Activated naive CD8-positive, alpha-beta T cell treated with anti-CD3 and anti-CD28 coated beads, Interleukin-2, amount 10 ng/mL, durations not matched to agents 7 days and 5 days (primary cell): ENCODE measurements around the gene ZCCHC2. TPM values are rescaled to one million over a fixed set of nuclear protein-coding genes. Genes with fewer than 3 reads are reported as not detected.

Source experiments
- ATAC-seq: fragments of 150-1000 bp; cut with Tn5 transposase; one replicate; pipeline ENCODE4 v1.10.0; 2021; ENCODE audit warnings: low read depth, moderate library complexity
- POLR2A ChIA-PET: fragments of 350-600 bp; sonication (Branson Sonifier 250); formaldehyde crosslinking; loops from one replicate; lab custom pipeline; 2021; ENCODE audit warnings: antibody characterized with exemption; lab: Charles Lee
- DNase-seq: peaks from one replicate; pipeline ENCODE4 v3.0.0; 2021
- H3K27ac Mint-ChIP-seq: one replicate; pipeline ENCODE4 v1.8.0; 2022; ENCODE audit warnings: mild to moderate bottlenecking, mixed read lengths
- H3K27me3 Mint-ChIP-seq: one replicate; pipeline ENCODE4 v1.8.0; 2022; ENCODE audit warnings: mild to moderate bottlenecking, moderate library complexity, mixed read lengths
- H3K36me3 Mint-ChIP-seq: one replicate; pipeline ENCODE4 v1.8.0; 2021; ENCODE audit warnings: mild to moderate bottlenecking, mixed read lengths
- H3K4me1 Mint-ChIP-seq: one replicate; pipeline ENCODE4 v1.8.0; 2021; ENCODE audit warnings: mixed read lengths
- H3K4me3 Mint-ChIP-seq: one replicate; pipeline ENCODE4 v1.8.0; 2022; ENCODE audit warnings: mild to moderate bottlenecking, moderate library complexity, mixed read lengths
- H3K9me3 Mint-ChIP-seq: one replicate; pipeline ENCODE4 v1.8.0; 2021; ENCODE audit warnings: mixed read lengths
- total RNA-seq, 2 experiments: library from RNA; stranded (reverse); gene quantifications; one replicate each; pipeline ENCODE4 v1.2.3, GENCODE V29; 2021

Gene ZCCHC2
- total RNA-seq, 2 experiments from 2014 or later = 56.8 to 61.7 TPM

GRCh38 chr18:62578980-62579511 lies 56.2 kb downstream of the ZCCHC2 start:
- POLR2A ChIA-PET = no interaction called here
- Mint-ChIP-seq H3K4me3 (no peak overlapping the region), H3K27ac (no peak overlapping the region), H3K27me3 (no peaks in the 10 kb centered on the region), H3K9me3 (no peaks in the 10 kb centered on the region), H3K36me3 (peaks cover 49% of the 10 kb centered on the region), H3K4me1 (peaks cover 21% of the 10 kb centered on the region)
- DNase-seq (no peak), ATAC-seq (no peak)

- peaks cover 34% of the 10 kb centered on the region for H3K4me1 Mint-ChIP-seq
- H3K9me3 Mint-ChIP-seq = no peaks in the 10 kb centered on the region
- no peaks in the 10 kb centered on the region for H3K27me3 Mint-ChIP-seq
- no peak overlapping the region for H3K4me3 Mint-ChIP-seq
- DNase-seq (no peak), ATAC-seq (no peak)
- H3K36me3 Mint-ChIP-seq = peaks cover 31% of the 10 kb centered on the region
- POLR2A ChIA-PET = interaction anchor here (0.7 to 1.6 kb wide), 4 partner anchors 50 to 162 kb away, joined by 3 to 4 read pairs (median 4); no protein-coding TSS in a partner anchor
- H3K27ac Mint-ChIP-seq = peak overlapping the region; percentile 64
Measured at GRCh38 chr18:62583376-62583775, 60.6 kb downstream of the ZCCHC2 start.

GRCh38 chr18:62584241-62585120 lies 61.7 kb downstream of the ZCCHC2 start:
- H3K9me3 Mint-ChIP-seq = no peaks in the 10 kb centered on the region
- peak; percentile 84 for ATAC-seq
- DNase-seq = peak; percentile 80
- peak overlapping the region; percentile 77 for H3K27ac Mint-ChIP-seq
- H3K36me3 Mint-ChIP-seq = peaks cover 23% of the 10 kb centered on the region
- POLR2A ChIA-PET = interaction anchor here (0.9 to 1.6 kb wide), 4 partner anchors 60 to 397 kb away, joined by 3 to 7 read pairs (median 4); partner anchors contain the start of genes PIGN, RELCH and ZCCHC2
- peak overlapping the region; percentile 57 for H3K4me3 Mint-ChIP-seq
- H3K27me3 Mint-ChIP-seq = no peaks in the 10 kb centered on the region
- H3K4me1 Mint-ChIP-seq = peaks cover 34% of the 10 kb centered on the region

GRCh38 chr18:62585274-62586150 lies 62.7 kb downstream of the ZCCHC2 start:
- POLR2A ChIA-PET = interaction anchor here (1.4 to 1.5 kb wide), 2 partner anchors 61 to 130 kb away, joined by 3 to 5 read pairs; partner anchors contain the start of gene PHLPP1
- Mint-ChIP-seq H3K4me3 (peak overlapping the region; percentile 54), H3K4me1 (peaks cover 34% of the 10 kb centered on the region), H3K36me3 (peaks cover 17% of the 10 kb centered on the region), H3K27ac (peak overlapping the region; percentile 77), H3K9me3 (no peaks in the 10 kb centered on the region), H3K27me3 (no peaks in the 10 kb centered on the region)
- peak; percentile 25 for ATAC-seq
- DNase-seq = no peak

- ATAC-seq = peak; percentile 37
- POLR2A ChIA-PET = interaction anchor here (1.4 to 1.5 kb wide), 2 partner anchors 62 to 129 kb away, joined by 3 to 5 read pairs; partner anchors contain the start of gene PHLPP1
- Mint-ChIP-seq H3K4me3 (peak overlapping the region; percentile 54), H3K4me1 (peaks cover 34% of the 10 kb centered on the region), H3K9me3 (no peaks in the 10 kb centered on the region), H3K27me3 (no peaks in the 10 kb centered on the region), H3K36me3 (peaks cover 17% of the 10 kb centered on the region), H3K27ac (peak overlapping the region; percentile 77)
- DNase-seq = peak; percentile 62
Measured at GRCh38 chr18:62586151-62586774, 63.4 kb downstream of the ZCCHC2 start.

GRCh38 chr18:62586781-62587487 lies 64.1 kb downstream of the ZCCHC2 start:
- POLR2A ChIA-PET = interaction anchor here (1.4 to 1.5 kb wide), 2 partner anchors 63 to 128 kb away, joined by 3 to 5 read pairs; partner anchors contain the start of gene PHLPP1

GRCh38 chr18:62587689-62588088 lies 64.9 kb downstream of the ZCCHC2 start:
- ATAC-seq (no peak), DNase-seq (no peak)
- H3K4me3 Mint-ChIP-seq = no peak overlapping the region
- H3K27me3 Mint-ChIP-seq = peaks cover 4% of the 10 kb centered on the region
- H3K9me3 Mint-ChIP-seq = peaks cover 4% of the 10 kb centered on the region
- peak overlapping the region; percentile 23 for H3K27ac Mint-ChIP-seq
- POLR2A ChIA-PET = no interaction called here
- H3K36me3 Mint-ChIP-seq = peaks cover 13% of the 10 kb centered on the region
- peaks cover 32% of the 10 kb centered on the region for H3K4me1 Mint-ChIP-seq

More at GRCh38 chr18:62586781-62587487, 64.1 kb downstream of the ZCCHC2 start:
- Mint-ChIP-seq H3K4me3 (no peak overlapping the region), H3K27ac (no peak overlapping the region), H3K36me3 (peaks cover 15% of the 10 kb centered on the region), H3K4me1 (peaks cover 33% of the 10 kb centered on the region), H3K9me3 (no peaks in the 10 kb centered on the region), H3K27me3 (no peaks in the 10 kb centered on the region)
- DNase-seq (no peak), ATAC-seq (no peak)

- DNase-seq = no peak
- peaks cover 4% of the 10 kb centered on the region for H3K9me3 Mint-ChIP-seq
- H3K27ac Mint-ChIP-seq = no peak overlapping the region
Measured at GRCh38 chr18:62588217-62588616, 65.4 kb downstream of the ZCCHC2 start.

GRCh38 chr18:62590799-62591590 lies 68.2 kb downstream of the ZCCHC2 start:
- POLR2A ChIA-PET = no interaction called here
- Mint-ChIP-seq H3K4me3 (no peak overlapping the region), H3K27me3 (peaks cover 19% of the 10 kb centered on the region), H3K27ac (no peak overlapping the region), H3K4me1 (peaks cover 4% of the 10 kb centered on the region), H3K36me3 (peaks cover 8% of the 10 kb centered on the region), H3K9me3 (peaks cover 4% of the 10 kb centered on the region)
- no peak for DNase-seq
- no peak for ATAC-seq

More at GRCh38 chr18:62588217-62588616, 65.4 kb downstream of the ZCCHC2 start:
- no peak for ATAC-seq
- H3K36me3 Mint-ChIP-seq = peaks cover 13% of the 10 kb centered on the region
- H3K4me3 Mint-ChIP-seq = no peak overlapping the region
- peaks cover 4% of the 10 kb centered on the region for H3K27me3 Mint-ChIP-seq
- H3K4me1 Mint-ChIP-seq = peaks cover 30% of the 10 kb centered on the region
- POLR2A ChIA-PET = no interaction called here

GRCh38 chr18:62596145-62597005 lies 73.5 kb downstream of the ZCCHC2 start:
- peaks cover 46% of the 10 kb centered on the region for H3K27me3 Mint-ChIP-seq
- POLR2A ChIA-PET = no interaction called here
- ATAC-seq = peak; percentile 33
- peaks cover 5% of the 10 kb centered on the region for H3K4me1 Mint-ChIP-seq
- no peak for DNase-seq
- H3K36me3 Mint-ChIP-seq = no peaks in the 10 kb centered on the region
- H3K4me3 Mint-ChIP-seq = peak overlapping the region; percentile 62
- peaks cover 4% of the 10 kb centered on the region for H3K9me3 Mint-ChIP-seq
- no peak overlapping the region for H3K27ac Mint-ChIP-seq

GRCh38 chr18:62601871-62602270 lies 79.0 kb downstream of the ZCCHC2 start:
- no peaks in the 10 kb centered on the region for H3K9me3 Mint-ChIP-seq
- H3K4me3 Mint-ChIP-seq = no peak overlapping the region
- H3K27ac Mint-ChIP-seq = no peak overlapping the region

More at GRCh38 chr18:62601871-62602270, 79.0 kb downstream of the ZCCHC2 start:
- no peaks in the 10 kb centered on the region for H3K36me3 Mint-ChIP-seq
- H3K27me3 Mint-ChIP-seq = peaks cover 29% of the 10 kb centered on the region
- POLR2A ChIA-PET = no interaction called here
- no peak for DNase-seq
- peaks cover 5% of the 10 kb centered on the region for H3K4me1 Mint-ChIP-seq
- no peak for ATAC-seq
